Fibroblast of the aortic adventitia (primary cell): Measurements from ENCODE around the gene PPP2R5B. TPM values are rescaled to one million over a fixed set of nuclear protein-coding genes. Genes with fewer than 3 reads are reported as not detected.

ENCODE experiments used
- DNase-seq: peaks from one replicate; pipeline ENCODE4 v3.0.0-alpha.2; 2010; ENCODE audit warnings: low read depth
- H3K4me3 ChIP-seq: 2 replicates; pipeline ENCODE4 v1.5.1; 2011; ENCODE audit warnings: low read depth, mild to moderate bottlenecking, control low read depth, low read length, moderate library complexity
- CTCF ChIP-seq: IDR thresholded peaks from 2 replicates; pipeline ENCODE4 v1.5.1; 2011; ENCODE audit warnings: mild to moderate bottlenecking, low read length, control low read depth, inconsistent platforms; ENCODE audit not compliant: insufficient read depth
- total RNA-seq: library from RNA; depleted of rRNA; stranded (reverse); fragments of >200 nt; gene quantifications from 2 replicates; pipeline ENCODE4 v1.2.3, GENCODE V29; 2012; ENCODE audit warnings: low replicate concordance

The PPP2R5B gene
- total RNA-seq, 1 donor = 7.9 TPM

- TF ChIP-seq CTCF = peak; percentile 14
- peak overlapping the region; percentile 97 for H3K4me3 ChIP-seq
- no peak for DNase-seq
Observed at GRCh38 chr11:64878223-64878493, 46.3 kb upstream of the PPP2R5B start.

GRCh38 chr11:64878494-64879243, 45.8 kb upstream of the PPP2R5B start, which contains the start of gene EHD1:
Gene EHD1 (minus strand): TSS chr11:64878621. CDS start chr11:64878464, 157 bp downstream.
- peak; percentile 96 for DNase-seq
- TF ChIP-seq CTCF = peak; percentile 57
- peak within 1 kb of the TSS; percentile 97 for H3K4me3 ChIP-seq

GRCh38 chr11:64879244-64879900, 45.1 kb upstream of the PPP2R5B start:
- no peak for TF ChIP-seq CTCF
- H3K4me3 ChIP-seq = peak overlapping the region; percentile 80
- no peak for DNase-seq

GRCh38 chr11:64880240-64881001, 44.1 kb upstream of the PPP2R5B start:
- no peak for DNase-seq
- H3K4me3 ChIP-seq = no peak overlapping the region
- TF ChIP-seq CTCF = no peak

GRCh38 chr11:64881476-64881875, 43.0 kb upstream of the PPP2R5B start:
- no peak overlapping the region for H3K4me3 ChIP-seq
- no peak for TF ChIP-seq CTCF
- DNase-seq = no peak

- H3K4me3 ChIP-seq = no peak overlapping the region
- TF ChIP-seq CTCF = no peak
- DNase-seq = peak; percentile 22
Observed at GRCh38 chr11:64882243-64882642, 42.2 kb upstream of the PPP2R5B start.
